Measurements from ENCODE around the gene TLL2.

GRCh38 chr10:96360766-96361165 lies 153.0 kb downstream of the TLL2 start:
- TF ChIP-seq CTCF (IDR thresholded peaks at IDR 0.05; ENCODE audit: low read length) (no peak), EZH2 (optimal IDR thresholded peaks at IDR 0.05; ENCODE audit: low read depth, low read length) (no peak)
